Liver (tissue), 3 donors: ENCODE data around the gene DHPS.

Experiments
- CTCF ChIP-seq: fragments of 150-350 bp; IDR thresholded peaks from 2 replicates; pipeline ENCODE4 v1.5.1; 2017; ENCODE audit warnings: improper control_type of control experiment, low read depth, low read length; ENCODE audit not compliant: missing input control
- MAX ChIP-seq: IDR thresholded peaks from 2 replicates; pipeline ENCODE4 v1.6.1; 2016; ENCODE audit warnings: antibody characterized with exemption
- RAD21 ChIP-seq, 2 donors: IDR thresholded peaks; 2 replicates each; pipeline ENCODE4 v1.6.1; 2016; ENCODE audit warnings: antibody characterized with exemption in 2 of 2, mild to moderate bottlenecking in 2 of 2
- SP1 ChIP-seq: IDR thresholded peaks from 2 replicates; pipeline ENCODE4 v1.6.1; 2018; ENCODE audit warnings: antibody characterized with exemption, mild to moderate bottlenecking
- TAF1 ChIP-seq: conservative IDR thresholded peaks from 2 replicates; pipeline ENCODE4 v1.6.1; 2016; ENCODE audit warnings: antibody characterized with exemption, mild to moderate bottlenecking
- ZBTB33 ChIP-seq: IDR thresholded peaks from 2 replicates; pipeline ENCODE4 v1.6.1; 2016; ENCODE audit warnings: antibody characterized with exemption
- donor health status: healthy.
- donor health status: healthy.

- no peak for TF ChIP-seq CTCF
- TF ChIP-seq SP1 = no peak
- no peak for TF ChIP-seq MAX
- no peak for TF ChIP-seq RAD21 (IDR thresholded peaks at IDR 0.05)
- TF ChIP-seq ZBTB33 = no peak
- TF ChIP-seq TAF1 = no peak
These were observed 24.6 kb downstream of the DHPS start for GRCh38 chr19:12656899-12657571.
